Measurements from ENCODE around the gene HMCN2. TPM values are rescaled to one million over a fixed set of nuclear protein-coding genes. Genes with fewer than 3 reads are reported as not detected.

HMCN2 gene
- total RNA-seq, 1 experiment from 2014 or later, result 8.6 TPM

DNA sequence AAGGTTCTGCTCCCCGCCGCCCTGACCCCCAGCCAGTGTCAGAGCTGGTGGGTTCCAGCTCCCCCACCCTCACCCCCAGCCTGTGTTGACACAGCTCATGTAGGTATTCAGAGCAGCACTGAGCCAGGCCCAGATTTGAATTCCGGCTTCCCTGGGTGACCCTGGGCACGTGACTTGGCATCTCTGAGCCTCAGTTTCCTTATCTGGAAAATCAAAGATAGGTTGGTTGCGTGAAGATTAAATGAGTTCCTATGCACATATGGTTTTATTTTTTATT is 42.0 kb downstream of the HMCN2 start:
- Histone ChIP-seq H4K5ac (ENCODE audit: insufficient read length, low read depth, low read length) (no peak overlapping the region), H3K56ac (ENCODE audit: insufficient read length, low read depth, low read length) (no peak overlapping the region), H3K4ac (ENCODE audit: low read depth, low read length) (no peak overlapping the region), H2BK5ac (ENCODE audit: insufficient read length, low read length) (no peak overlapping the region), H2BK120ac (ENCODE audit: low read depth, low read length, poor library complexity, severe bottlenecking) (no peak overlapping the region), H3K14ac (ENCODE audit: insufficient read depth, low read length) (no peak overlapping the region), H2AFZ (ENCODE audit: low read length) (no peak overlapping the region), H3K79me1 (ENCODE audit: insufficient read depth, low read depth, low read length, poor library complexity, severe bottlenecking) (no peaks in the 10 kb centered on the region), H3K18ac (ENCODE audit: insufficient read length, low read depth, low read length) (no peak overlapping the region), H3K79me2 (ENCODE audit: insufficient read depth, low read length) (no peaks in the 10 kb centered on the region), H4K20me1 (ENCODE audit: control insufficient read depth, insufficient read depth, insufficient read length) (no peaks in the 10 kb centered on the region), H3T11ph (ENCODE audit: low read length) (no peak overlapping the region), H3K9me3 (ENCODE audit: control insufficient read depth, low read depth, low read length) (no peaks in the 10 kb centered on the region), H3K4me1 (ENCODE audit: insufficient read depth, low read length) (no peaks in the 10 kb centered on the region), H2BK12ac (ENCODE audit: insufficient read length, low read depth, low read length) (no peak overlapping the region), H3K4me2 (ENCODE audit: insufficient read depth, insufficient read length, low read length) (no peak overlapping the region), H3K27ac (ENCODE audit: insufficient read length, low read depth, low read length) (no peak overlapping the region), H4K8ac (replicated peaks; ENCODE audit: insufficient read length, low read depth, low read length) (no peak overlapping the region), H3K23ac (ENCODE audit: insufficient read length, low read depth, low read length) (no peak overlapping the region), H3K23me2 (ENCODE audit: insufficient read length, low read depth, low read length, poor library complexity, severe bottlenecking) (no peaks in the 10 kb centered on the region), H2AK5ac (ENCODE audit: insufficient read length, low read length) (no peak overlapping the region), H4K91ac (ENCODE audit: insufficient read length, low read depth, low read length) (no peak overlapping the region), H3K9ac (ENCODE audit: extremely low read depth, insufficient read length, low read length) (no peak overlapping the region), H2BK15ac (ENCODE audit: low read depth, low read length) (no peak overlapping the region), H3K27me3 (ENCODE audit: insufficient read depth, low read length) (no peaks in the 10 kb centered on the region), H2BK20ac (ENCODE audit: low read depth, low read length, poor library complexity, severe bottlenecking) (no peak overlapping the region)
- no peak overlapping the region for H3K27ac Mint-ChIP-seq
- no CpG with 5 or more reads among the region's 5 CpGs for WGBS (ENCODE audit: extremely low coverage, insufficient read length, low lambda C conversion rate)
- H3K36me3 Mint-ChIP-seq (ENCODE audit: insufficient read depth in 1 of 3, low read depth in 3 of 3), result peaks cover 8 to 53% (median 11%) of the 10 kb centered on the region in 3 experiments; a peak in 6 of 7 replicates
- TF ChIP-seq, protein P1, sequence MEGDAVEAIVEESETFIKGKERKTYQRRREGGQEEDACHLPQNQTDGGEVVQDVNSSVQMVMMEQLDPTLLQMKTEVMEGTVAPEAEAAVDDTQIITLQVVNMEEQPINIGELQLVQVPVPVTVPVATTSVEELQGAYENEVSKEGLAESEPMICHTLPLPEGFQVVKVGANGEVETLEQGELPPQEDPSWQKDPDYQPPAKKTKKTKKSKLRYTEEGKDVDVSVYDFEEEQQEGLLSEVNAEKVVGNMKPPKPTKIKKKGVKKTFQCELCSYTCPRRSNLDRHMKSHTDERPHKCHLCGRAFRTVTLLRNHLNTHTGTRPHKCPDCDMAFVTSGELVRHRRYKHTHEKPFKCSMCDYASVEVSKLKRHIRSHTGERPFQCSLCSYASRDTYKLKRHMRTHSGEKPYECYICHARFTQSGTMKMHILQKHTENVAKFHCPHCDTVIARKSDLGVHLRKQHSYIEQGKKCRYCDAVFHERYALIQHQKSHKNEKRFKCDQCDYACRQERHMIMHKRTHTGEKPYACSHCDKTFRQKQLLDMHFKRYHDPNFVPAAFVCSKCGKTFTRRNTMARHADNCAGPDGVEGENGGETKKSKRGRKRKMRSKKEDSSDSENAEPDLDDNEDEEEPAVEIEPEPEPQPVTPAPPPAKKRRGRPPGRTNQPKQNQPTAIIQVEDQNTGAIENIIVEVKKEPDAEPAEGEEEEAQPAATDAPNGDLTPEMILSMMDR (conservative IDR thresholded peaks at IDR 0.05), result no peak
- H3K9me3 Mint-ChIP-seq, result no peaks in the 10 kb centered on the region; a peak in 1 of 5 replicates
- DNase-seq, result no peak
- no peak overlapping the region for H3K4me3 Mint-ChIP-seq
- no peaks in the 10 kb centered on the region for H3K27me3 Mint-ChIP-seq (ENCODE audit: low read depth)
- no peaks in the 10 kb centered on the region for H3K4me1 Mint-ChIP-seq

Measured in H9 (cell line).